PC-3 (cell line): ENCODE data around the gene KDM4B.

Source experiments
- EZH2 ChIP-seq: fragments of 300-600 bp; sonication (generic); IDR thresholded peaks from one replicate; pipeline ENCODE4 v1.6.1; 2017; ENCODE audit warnings: antibody characterized with exemption, mild to moderate bottlenecking, low read length; ENCODE audit not compliant: unreplicated experiment
- TF ChIP-seq, protein P1 (sequence below): fragments of 300-600 bp; sonication (generic); conservative IDR thresholded peaks from 2 replicates; pipeline ENCODE4 v1.5.1; 2017; ENCODE audit warnings: antibody characterized with exemption, low read depth, mild to moderate bottlenecking, low read length

DNA sequence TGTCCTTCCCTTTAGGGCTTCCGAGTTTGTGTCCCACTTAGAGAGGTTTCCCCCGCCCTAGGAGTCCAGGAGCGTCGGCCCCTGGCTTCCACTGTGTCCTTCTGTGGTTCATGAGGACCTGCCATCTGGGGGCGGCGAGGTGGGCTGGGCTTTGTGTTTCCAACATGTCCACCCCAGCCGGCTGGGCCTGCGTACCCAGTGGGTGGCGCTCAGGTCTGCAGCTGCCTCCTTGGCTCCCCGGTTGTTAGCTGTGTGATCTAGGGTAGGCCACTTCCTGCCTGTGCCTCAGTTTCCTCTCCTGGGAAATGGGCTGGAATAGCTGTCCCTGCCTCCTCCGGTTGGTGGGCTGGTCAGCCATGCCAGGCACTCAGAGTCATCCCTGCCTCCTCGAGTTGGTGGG, 28.4 kb downstream of the KDM4B start:
- TF ChIP-seq, protein P1, sequence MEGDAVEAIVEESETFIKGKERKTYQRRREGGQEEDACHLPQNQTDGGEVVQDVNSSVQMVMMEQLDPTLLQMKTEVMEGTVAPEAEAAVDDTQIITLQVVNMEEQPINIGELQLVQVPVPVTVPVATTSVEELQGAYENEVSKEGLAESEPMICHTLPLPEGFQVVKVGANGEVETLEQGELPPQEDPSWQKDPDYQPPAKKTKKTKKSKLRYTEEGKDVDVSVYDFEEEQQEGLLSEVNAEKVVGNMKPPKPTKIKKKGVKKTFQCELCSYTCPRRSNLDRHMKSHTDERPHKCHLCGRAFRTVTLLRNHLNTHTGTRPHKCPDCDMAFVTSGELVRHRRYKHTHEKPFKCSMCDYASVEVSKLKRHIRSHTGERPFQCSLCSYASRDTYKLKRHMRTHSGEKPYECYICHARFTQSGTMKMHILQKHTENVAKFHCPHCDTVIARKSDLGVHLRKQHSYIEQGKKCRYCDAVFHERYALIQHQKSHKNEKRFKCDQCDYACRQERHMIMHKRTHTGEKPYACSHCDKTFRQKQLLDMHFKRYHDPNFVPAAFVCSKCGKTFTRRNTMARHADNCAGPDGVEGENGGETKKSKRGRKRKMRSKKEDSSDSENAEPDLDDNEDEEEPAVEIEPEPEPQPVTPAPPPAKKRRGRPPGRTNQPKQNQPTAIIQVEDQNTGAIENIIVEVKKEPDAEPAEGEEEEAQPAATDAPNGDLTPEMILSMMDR = no peak
- TF ChIP-seq EZH2 = no peak
